Measurements from ENCODE around the gene NELFA. TPM values are rescaled to one million over a fixed set of nuclear protein-coding genes. Genes with fewer than 3 reads are reported as not detected.
"Not testable (repeated sequence)": the region's sequence is repeated elsewhere in the genome, so short reads cannot be mapped to it uniquely, and the experiment has no call there.

NELFA gene
- total RNA-seq, 3 donors from 2014 or later (not counting 1 experiment from before 2014, with no cell fraction given), result 38.7 to 47.6 (median 46.0) TPM

GRCh38 chr4:1994938-1995337 is 13.8 kb downstream of the NELFA start:
- no peak overlapping the region for H3K4me3 ChIP-seq (ENCODE audit: low read length)
- Mint-ChIP-seq H3K27me3 (ENCODE audit: low read depth in 2 of 2) (no peaks in the 10 kb centered on the region), H3K4me3 (no peak overlapping the region), H3K36me3 (peaks cover 39% of the 10 kb centered on the region), H3K27ac (no peak overlapping the region), H3K9me3 (peaks cover 6 to 8% of the 10 kb centered on the region in 2 donors), H3K4me1 (peaks cover 31 to 35% of the 10 kb centered on the region in 2 donors)
- no peak for TF ChIP-seq CTCF (IDR thresholded peaks at IDR 0.05)
- no peaks in the 10 kb centered on the region for H3K4me1 ChIP-seq (ENCODE audit: control insufficient read depth, insufficient read depth, low read length)
- DNase-seq, result no peak
- intact Hi-C loops (cut with micrococcal nuclease), result no loop called here
- no peak for ATAC-seq
- H3K27me3 ChIP-seq (ENCODE audit: control insufficient read depth, insufficient read depth, low read length), result no peaks in the 10 kb centered on the region
- no peak overlapping the region for H3K27ac ChIP-seq (ENCODE audit: low read length)
- H3K36me3 ChIP-seq (ENCODE audit: control insufficient read depth, insufficient read depth, low read length), result peaks cover 4% of the 10 kb centered on the region
- H3K9me3 ChIP-seq (ENCODE audit: control insufficient read depth, insufficient read depth, low read length), result peaks cover 8% of the 10 kb centered on the region
- 100% methylated on average over 1 of the region's 1 CpG for WGBS (ENCODE audit: insufficient coverage)

GRCh38 chr4:1993718-1994516 is 14.9 kb downstream of the NELFA start:
- H3K4me1 ChIP-seq (ENCODE audit: control insufficient read depth, insufficient read depth, low read length); H3K9me3 Mint-ChIP-seq; DNase-seq; H3K27me3 ChIP-seq (ENCODE audit: control insufficient read depth, insufficient read depth, low read length); H3K27me3 Mint-ChIP-seq (ENCODE audit: low read depth in 2 of 2); ATAC-seq; H3K4me3 Mint-ChIP-seq; H3K4me3 ChIP-seq (ENCODE audit: low read length); H3K9me3 ChIP-seq (ENCODE audit: control insufficient read depth, insufficient read depth, low read length); H3K27ac Mint-ChIP-seq; H3K27ac ChIP-seq (ENCODE audit: low read length); intact Hi-C loops (cut with micrococcal nuclease): not testable (repeated sequence)
- H3K36me3 Mint-ChIP-seq, result peaks cover 29% of the 10 kb centered on the region
- WGBS (ENCODE audit: insufficient coverage), result 96% methylated on average over 20 of the region's 20 CpGs
- peaks cover 23 to 29% of the 10 kb centered on the region in 2 donors for H3K4me1 Mint-ChIP-seq
- peaks cover 12% of the 10 kb centered on the region for H3K36me3 ChIP-seq (ENCODE audit: control insufficient read depth, insufficient read depth, low read length)

GRCh38 chr4:1993169-1993516 is 15.6 kb downstream of the NELFA start:
- H3K36me3 ChIP-seq (ENCODE audit: control insufficient read depth, insufficient read depth, low read length), result peaks cover 18% of the 10 kb centered on the region
- TF ChIP-seq CTCF (IDR thresholded peaks at IDR 0.05), result no peak
- no peak overlapping the region for H3K27ac Mint-ChIP-seq
- peaks cover 21% of the 10 kb centered on the region for H3K36me3 Mint-ChIP-seq
- H3K27ac ChIP-seq (ENCODE audit: low read length), result no peak overlapping the region
- 98% methylated on average over 19 of the region's 19 CpGs for WGBS (ENCODE audit: insufficient coverage)
- peaks cover 16 to 21% of the 10 kb centered on the region in 2 donors for H3K4me1 Mint-ChIP-seq
- intact Hi-C loops (cut with micrococcal nuclease), result no loop called here
- no peak overlapping the region for H3K4me3 ChIP-seq (ENCODE audit: low read length)
- no peaks in the 10 kb centered on the region for H3K9me3 Mint-ChIP-seq
- no peak for ATAC-seq
- no peaks in the 10 kb centered on the region for H3K27me3 ChIP-seq (ENCODE audit: control insufficient read depth, insufficient read depth, low read length)
- DNase-seq, result no peak
- H3K9me3 ChIP-seq (ENCODE audit: control insufficient read depth, insufficient read depth, low read length), result peaks cover 7% of the 10 kb centered on the region
- H3K4me1 ChIP-seq (ENCODE audit: control insufficient read depth, insufficient read depth, low read length), result no peaks in the 10 kb centered on the region
- H3K4me3 Mint-ChIP-seq, result no peak overlapping the region
- H3K27me3 Mint-ChIP-seq (ENCODE audit: low read depth in 2 of 2), result no peaks in the 10 kb centered on the region

- H3K4me3 Mint-ChIP-seq, result no peak overlapping the region
- intact Hi-C loops (cut with micrococcal nuclease), result no loop called here
- Histone ChIP-seq H3K27ac (ENCODE audit: low read length) (no peak overlapping the region), H3K4me1 (ENCODE audit: control insufficient read depth, insufficient read depth, low read length) (no peaks in the 10 kb centered on the region), H3K4me3 (ENCODE audit: low read length) (no peak overlapping the region), H3K27me3 (ENCODE audit: control insufficient read depth, insufficient read depth, low read length) (no peaks in the 10 kb centered on the region), H3K36me3 (ENCODE audit: control insufficient read depth, insufficient read depth, low read length) (peaks cover 23% of the 10 kb centered on the region), H3K9me3 (ENCODE audit: control insufficient read depth, insufficient read depth, low read length) (peaks cover 2% of the 10 kb centered on the region)
- WGBS (ENCODE audit: insufficient coverage), result 95% methylated on average over 45 of the region's 45 CpGs
- H3K27me3 Mint-ChIP-seq (ENCODE audit: low read depth in 2 of 2), result no peaks in the 10 kb centered on the region
- no peak for TF ChIP-seq CTCF (IDR thresholded peaks at IDR 0.05)
- ATAC-seq (no peak), DNase-seq (no peak)
- H3K27ac Mint-ChIP-seq, result no peak overlapping the region
- peaks cover 17% of the 10 kb centered on the region for H3K36me3 Mint-ChIP-seq
- H3K9me3 Mint-ChIP-seq, result no peaks in the 10 kb centered on the region
- peaks cover 11 to 16% of the 10 kb centered on the region in 2 donors for H3K4me1 Mint-ChIP-seq
Measured at GRCh38 chr4:1992468-1993168, 16.2 kb downstream of the NELFA start.
